ENCODE results near the gene SIX3. TPM values are rescaled to one million over a fixed set of nuclear protein-coding genes. Genes with fewer than 3 reads are reported as not detected.

Gene SIX3
- total and polyA plus RNA-seq, 2 donors (not counting 3 experiments of a cell fraction or from before 2014, with no cell fraction given) = not detected

- Histone ChIP-seq H3K9me3 (replicated peaks; ENCODE audit: control insufficient read depth, insufficient read depth, low read length) (no peaks in the 10 kb centered on the region), H3K4me3 (replicated peaks in 1 of 3; ENCODE audit: insufficient read depth in 1 of 3, low read depth in 1 of 3, low read length in 3 of 3) (no peak overlapping the region), H3K4me2 (ENCODE audit: insufficient read depth, low read length) (no peak overlapping the region), H3K36me3 (ENCODE audit: control insufficient read depth in 2 of 2, extremely low read depth in 1 of 2, insufficient read depth in 2 of 2, low read length in 2 of 2) (no peaks in the 10 kb centered on the region), H4K20me1 (replicated peaks; ENCODE audit: control insufficient read depth, extremely low read depth, insufficient read depth, low read length) (no peaks in the 10 kb centered on the region), H3K27ac (ENCODE audit: insufficient read depth, low read depth, low read length) (no peak overlapping the region), H3K4me1 (ENCODE audit: control insufficient read depth, extremely low read depth, insufficient read depth, low read length) (no peaks in the 10 kb centered on the region), H3K9me1 (replicated peaks; ENCODE audit: control insufficient read depth, extremely low read depth, insufficient read depth, low read length) (no peaks in the 10 kb centered on the region), H2AFZ (ENCODE audit: low read depth, low read length) (no peak overlapping the region), H3K27me3 (ENCODE audit: control insufficient read depth in 2 of 2, insufficient read depth in 2 of 2, low read length in 2 of 2) (peaks cover 11 to 12% of the 10 kb centered on the region in 2 experiments), H3K9ac (replicated peaks; ENCODE audit: extremely low read depth, insufficient read depth, low read length) (no peak overlapping the region), H3K79me2 (ENCODE audit: control insufficient read depth, insufficient read depth, low read length) (no peaks in the 10 kb centered on the region)
- TF ChIP-seq CTCF (IDR thresholded peaks at IDR 0.05; ENCODE audit: extremely low read depth in 1 of 2, insufficient read depth in 1 of 2, low read depth in 1 of 2, low read length in 2 of 2) (no peak), GATA2 (IDR thresholded peaks at IDR 0.05; ENCODE audit: insufficient read depth, insufficient read length, low read depth, low read length) (no peak)
- CTCF ChIA-PET = interaction anchor here (0.5 to 0.7 kb wide), 2 partner anchors 16 to 33 kb away, joined by 3 read pairs; no protein-coding TSS in a partner anchor
- dilution Hi-C loops (cut with MboI; ENCODE audit: extremely low pct_ligation_motif_present, low sequenced_read_pairs) (no loop called here), intact Hi-C loops (cut with micrococcal nuclease) (no loop called here)
- FAIRE-seq (no peak), DNase-seq (ENCODE audit: low read depth, low spot score) (no peak)
- no TSS peak for BruUV-seq (replicated peaks)
- POLR2A ChIA-PET = no interaction called here
Observed at GRCh38 chr2:44904578-44904977, 36.9 kb upstream of the SIX3 start.

- Histone ChIP-seq H3K4me2 (ENCODE audit: insufficient read depth, low read length) (no peak overlapping the region), H3K27me3 (ENCODE audit: control insufficient read depth in 2 of 2, insufficient read depth in 2 of 2, low read length in 2 of 2) (peaks cover 5 to 8% of the 10 kb centered on the region in 2 experiments), H3K36me3 (ENCODE audit: control insufficient read depth in 2 of 2, extremely low read depth in 1 of 2, insufficient read depth in 2 of 2, low read length in 2 of 2) (no peaks in the 10 kb centered on the region), H3K9me3 (replicated peaks; ENCODE audit: control insufficient read depth, insufficient read depth, low read length) (no peaks in the 10 kb centered on the region), H2AFZ (ENCODE audit: low read depth, low read length) (no peak overlapping the region), H3K4me1 (ENCODE audit: control insufficient read depth, extremely low read depth, insufficient read depth, low read length) (no peaks in the 10 kb centered on the region), H4K20me1 (replicated peaks; ENCODE audit: control insufficient read depth, extremely low read depth, insufficient read depth, low read length) (no peaks in the 10 kb centered on the region), H3K79me2 (ENCODE audit: control insufficient read depth, insufficient read depth, low read length) (no peaks in the 10 kb centered on the region), H3K27ac (ENCODE audit: insufficient read depth, low read depth, low read length) (no peak overlapping the region), H3K9me1 (replicated peaks; ENCODE audit: control insufficient read depth, extremely low read depth, insufficient read depth, low read length) (no peaks in the 10 kb centered on the region), H3K4me3 (replicated peaks in 1 of 3; ENCODE audit: insufficient read depth in 1 of 3, low read depth in 1 of 3, low read length in 3 of 3) (no peak overlapping the region), H3K9ac (replicated peaks; ENCODE audit: extremely low read depth, insufficient read depth, low read length) (no peak overlapping the region)
- POLR2A ChIA-PET = no interaction called here
- TF ChIP-seq FOS (IDR thresholded peaks at IDR 0.05; ENCODE audit: borderline replicate concordance, insufficient read depth, low read length) = no peak
- no peak for TF ChIP-seq MYC (IDR thresholded peaks at IDR 0.05; ENCODE audit: low read depth, low read length)
- TF ChIP-seq CTCF (IDR thresholded peaks at IDR 0.05; ENCODE audit: extremely low read depth in 1 of 2, insufficient read depth in 1 of 2, low read depth in 1 of 2, low read length in 2 of 2) = no peak
- no peak for TF ChIP-seq POLR2A (IDR thresholded peaks at IDR 0.05; ENCODE audit: low read depth, low read length)
- CTCF ChIA-PET = no interaction called here
- FAIRE-seq = no peak
- dilution Hi-C loops (cut with MboI; ENCODE audit: extremely low pct_ligation_motif_present, low sequenced_read_pairs) = no loop called here
- DNase-seq (ENCODE audit: low read depth, low spot score) = no peak
- intact Hi-C loops (cut with micrococcal nuclease) = no loop called here
- BruUV-seq (replicated peaks) = no TSS peak
Observed at GRCh38 chr2:44906972-44907371, 34.5 kb upstream of the SIX3 start.
